MM.1S (cell line): ENCODE measurements around the gene SULT1C4.

Source experiments
- DNase-seq: peaks from one replicate; pipeline ENCODE4 v3.0.0-alpha.2; 2015
- H2AFZ ChIP-seq: fragments of 300-600 bp; sonication (generic); 2 replicates; pipeline ENCODE4 v1.6.0; 2016; ENCODE audit warnings: antibody characterized with exemption, low read length
- H3F3A ChIP-seq: fragments of 300-600 bp; sonication (generic); 2 replicates; pipeline ENCODE4 v1.6.1; 2016; ENCODE audit warnings: mild to moderate bottlenecking, antibody characterized with exemption, low read length, moderate library complexity, mixed read lengths; ENCODE audit not compliant: insufficient read depth
- H3K27ac ChIP-seq: fragments of 300-600 bp; sonication (generic); 2 replicates; pipeline ENCODE4 v1.5.1; 2016; ENCODE audit warnings: mild to moderate bottlenecking, low read length
- H3K27me3 ChIP-seq: fragments of 300-600 bp; sonication (generic); replicated peaks from 2 replicates; pipeline ENCODE4 v1.6.0; 2016; ENCODE audit warnings: low read length; ENCODE audit not compliant: insufficient read depth
- H3K36me3 ChIP-seq: fragments of 300-600 bp; sonication (generic); replicated peaks from 2 replicates; pipeline ENCODE4 v1.6.1; 2016; ENCODE audit warnings: mild to moderate bottlenecking, low read length, mixed read lengths; ENCODE audit not compliant: insufficient read depth
- H3K4me1 ChIP-seq: fragments of 300-600 bp; sonication (generic); 2 replicates; pipeline ENCODE4 v1.6.1; 2016; ENCODE audit warnings: low read length, mixed read lengths
- H3K4me2 ChIP-seq: fragments of 300-600 bp; sonication (generic); 2 replicates; pipeline ENCODE4 v1.6.0; 2016; ENCODE audit warnings: low read depth, low read length
- H3K4me3 ChIP-seq: fragments of 300-600 bp; sonication (generic); 2 replicates; pipeline ENCODE4 v1.5.1; 2016; ENCODE audit warnings: low read length, mixed read lengths
- H3K79me2 ChIP-seq: fragments of 300-600 bp; sonication (generic); 2 replicates; pipeline ENCODE4 v1.6.1; 2016; ENCODE audit warnings: mixed run types, low read length, mixed read lengths
- H3K9ac ChIP-seq: fragments of 300-600 bp; sonication (generic); 2 replicates; pipeline ENCODE4 v1.6.1; 2016; ENCODE audit warnings: low read length, mixed read lengths
- H3K9me2 ChIP-seq: fragments of 300-600 bp; sonication (generic); replicated peaks from 2 replicates; pipeline ENCODE4 v1.6.1; 2016; ENCODE audit warnings: mild to moderate bottlenecking, low read length, mixed read lengths; ENCODE audit not compliant: insufficient read depth
- H3K9me3 ChIP-seq: fragments of 300-600 bp; sonication (generic); replicated peaks from 2 replicates; pipeline ENCODE4 v1.6.1; 2016; ENCODE audit warnings: mild to moderate bottlenecking, low read length, mixed read lengths; ENCODE audit not compliant: insufficient read depth
- H4K20me1 ChIP-seq: fragments of 300-600 bp; sonication (generic); 2 replicates; pipeline ENCODE4 v1.6.1; 2016; ENCODE audit warnings: mild to moderate bottlenecking, low read length, moderate library complexity, mixed read lengths; ENCODE audit not compliant: insufficient read depth
- CTCF ChIP-seq: fragments of 300-600 bp; sonication (generic); IDR thresholded peaks from 2 replicates; pipeline ENCODE4 v1.5.1; 2016; ENCODE audit warnings: antibody characterized with exemption, low read length, mixed read lengths
- EZH2 ChIP-seq: fragments of 300-600 bp; sonication (generic); optimal IDR thresholded peaks from 2 replicates; pipeline ENCODE3; 2017; ENCODE audit warnings: low read depth, mild to moderate bottlenecking, antibody characterized with exemption, low read length, mixed read lengths
- EZH2phosphoT487 ChIP-seq: fragments of 300-600 bp; sonication (generic); IDR thresholded peaks from 2 replicates; pipeline ENCODE4 v1.6.1; 2018; ENCODE audit warnings: antibody characterized with exemption, low read length

The SULT1C4 gene

GRCh38 chr2:108383146-108383830 is 5.5 kb downstream of the SULT1C4 start:
- no peaks in the 10 kb centered on the region for H3K36me3 ChIP-seq
- no peak overlapping the region for H3K4me2 ChIP-seq
- no peaks in the 10 kb centered on the region for H3K9me3 ChIP-seq
- no peaks in the 10 kb centered on the region for H3K79me2 ChIP-seq
- no peak overlapping the region for H3K27ac ChIP-seq
- H3K4me1 ChIP-seq: no peaks in the 10 kb centered on the region
- no peak overlapping the region for H3K9ac ChIP-seq
- no peaks in the 10 kb centered on the region for H4K20me1 ChIP-seq
- H3K4me3 ChIP-seq: no peak overlapping the region
- TF ChIP-seq EZH2phosphoT487: no peak
- no peak for TF ChIP-seq CTCF
- no peak for TF ChIP-seq EZH2
- H2AFZ ChIP-seq: no peak overlapping the region
- no peaks in the 10 kb centered on the region for H3K9me2 ChIP-seq
- H3F3A ChIP-seq: no peaks in the 10 kb centered on the region
- DNase-seq: no peak
- H3K27me3 ChIP-seq: no peaks in the 10 kb centered on the region

GRCh38 chr2:108384662-108385393 is 7.1 kb downstream of the SULT1C4 start:
- Histone ChIP-seq H3K27me3 (no peaks in the 10 kb centered on the region), H2AFZ (no peak overlapping the region), H3F3A (peaks cover 3% of the 10 kb centered on the region), H3K4me2 (no peak overlapping the region), H3K9me2 (no peaks in the 10 kb centered on the region), H4K20me1 (no peaks in the 10 kb centered on the region), H3K4me1 (peaks cover 6% of the 10 kb centered on the region), H3K9ac (no peak overlapping the region), H3K36me3 (no peaks in the 10 kb centered on the region), H3K9me3 (no peaks in the 10 kb centered on the region), H3K27ac (no peak overlapping the region), H3K4me3 (no peak overlapping the region), H3K79me2 (no peaks in the 10 kb centered on the region)
- no peak for DNase-seq
- TF ChIP-seq EZH2: no peak
- TF ChIP-seq CTCF: no peak
- no peak for TF ChIP-seq EZH2phosphoT487

- Histone ChIP-seq H4K20me1 (no peaks in the 10 kb centered on the region), H3K4me3 (no peak overlapping the region), H3K4me1 (peaks cover 13% of the 10 kb centered on the region), H3K9me2 (no peaks in the 10 kb centered on the region), H3K36me3 (no peaks in the 10 kb centered on the region), H2AFZ (no peak overlapping the region), H3K27me3 (no peaks in the 10 kb centered on the region), H3K9ac (no peak overlapping the region), H3K79me2 (no peaks in the 10 kb centered on the region), H3K9me3 (no peaks in the 10 kb centered on the region), H3K27ac (no peak overlapping the region), H3F3A (peaks cover 10% of the 10 kb centered on the region), H3K4me2 (no peak overlapping the region)
- TF ChIP-seq CTCF (no peak), EZH2 (no peak), EZH2phosphoT487 (no peak)
- DNase-seq: no peak
These were observed 7.8 kb downstream of the SULT1C4 start for GRCh38 chr2:108385411-108386071.
